Inflammatory macrophage treated with lipopolysaccharide for 4 hours (primary cell): ENCODE data around the gene C2CD4C.
"Not testable (repeated sequence)": the region's sequence is repeated elsewhere in the genome, so short reads cannot be mapped to it uniquely, and the experiment has no call there.

ENCODE experiments used
- DNase-seq: peaks from one replicate; pipeline ENCODE4 v3.0.0-alpha.2; 2020

C2CD4C gene

GRCh38 chr19:362154-362553 lies 46.8 kb downstream of the C2CD4C start:
- no peak for DNase-seq

- no peak for DNase-seq
These were observed 49.4 kb downstream of the C2CD4C start for GRCh38 chr19:359653-359925.

- DNase-seq: not testable (repeated sequence)
These were observed 53.4 kb downstream of the C2CD4C start for GRCh38 chr19:355536-355935.
